Adrenal gland (tissue), 5 donors: Measurements from ENCODE around the gene RNPEP.

ENCODE experiments used
- CTCF ChIP-seq, 6 experiments: fragments of 450-650 bp in 4 of 6; fragments of 200-600 bp in 2 of 6; sonication (generic) in 1 of 6; IDR thresholded peaks; 1 replicate in 5 of 6; 2 replicates in 1 of 6; pipeline versions ENCODE4 v1.5.1 to v1.8.0; 2016 to 2021; ENCODE audit warnings: antibody characterized with exemption in 6 of 6, mild to moderate bottlenecking in 2 of 6, moderate library complexity in 1 of 6
- POLR2A ChIP-seq, 2 donors: fragments of 450-650 bp; IDR thresholded peaks; one replicate each; pipeline ENCODE4 v1.6.1; 2017; ENCODE audit warnings: antibody characterized with exemption in 2 of 2, mild to moderate bottlenecking in 2 of 2, moderate library complexity in 1 of 2
- donor health status: DM: no; HTN: no; CAD: no.

DNA sequence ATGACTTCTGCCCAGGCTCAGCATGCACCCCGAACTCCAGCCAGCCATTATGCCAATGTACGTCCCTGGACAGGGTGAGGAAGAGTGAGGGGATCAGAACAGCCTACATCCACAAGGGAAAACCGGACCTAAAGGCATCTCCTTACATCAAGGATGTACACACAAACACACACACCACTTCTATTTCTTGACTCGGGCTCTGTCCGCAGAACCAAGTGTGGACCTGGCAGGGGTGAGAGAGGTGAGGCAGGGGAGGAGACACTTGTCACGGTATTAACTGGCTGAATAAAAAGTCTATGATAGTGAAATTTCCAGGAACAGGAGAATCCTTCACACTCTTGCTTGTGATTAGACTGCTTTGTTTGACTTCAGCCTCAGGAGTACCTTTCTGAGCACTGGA is 38.4 kb upstream of the RNPEP start:
- TF ChIP-seq CTCF (IDR thresholded peaks at IDR 0.05) (no peak), POLR2A (IDR thresholded peaks at IDR 0.05) (no peak)
